NCI-H345 (cell line): ENCODE data around the gene RARS2.

Experiments used
- DNase-seq: peaks from one replicate; lab custom pipeline; 2025; lab: John Stamatoyannopoulos, UW

The RARS2 gene

GRCh38 chr6:87573307-87574024, 16.3 kb downstream of the RARS2 start:
- no peak for DNase-seq

GRCh38 chr6:87572883-87573282, 16.9 kb downstream of the RARS2 start:
- no peak for DNase-seq

- DNase-seq: no peak
Measured at GRCh38 chr6:87572021-87572420, 17.8 kb downstream of the RARS2 start.

GRCh38 chr6:87561017-87561416, 28.8 kb downstream of the RARS2 start:
- no peak for DNase-seq

- no peak for DNase-seq
Measured at GRCh38 chr6:87558446-87558845, 31.3 kb downstream of the RARS2 start.

- DNase-seq: no peak
Measured at GRCh38 chr6:87555506-87555905, 34.3 kb downstream of the RARS2 start.

GRCh38 chr6:87553159-87553765, 36.5 kb downstream of the RARS2 start:
- no peak for DNase-seq

GRCh38 chr6:87551799-87552198, 38.0 kb downstream of the RARS2 start:
- no peak for DNase-seq

GRCh38 chr6:87544474-87544735, 45.4 kb downstream of the RARS2 start:
- no peak for DNase-seq

GRCh38 chr6:87543696-87544473, 45.9 kb downstream of the RARS2 start:
- no peak for DNase-seq

- no peak for DNase-seq
Measured at GRCh38 chr6:87541744-87542143, 48.0 kb downstream of the RARS2 start.

GRCh38 chr6:87541041-87541440, 48.7 kb downstream of the RARS2 start:
- DNase-seq: no peak

GRCh38 chr6:87540539-87540938, 49.2 kb downstream of the RARS2 start:
- no peak for DNase-seq

- no peak for DNase-seq
Measured at GRCh38 chr6:87539554-87539953, 50.2 kb downstream of the RARS2 start.

- DNase-seq: no peak
Measured at GRCh38 chr6:87538510-87539260, 51.1 kb downstream of the RARS2 start.

GRCh38 chr6:87534377-87535047, 55.3 kb downstream of the RARS2 start:
- no peak for DNase-seq

- no peak for DNase-seq
Measured at GRCh38 chr6:87529221-87529620, 60.6 kb downstream of the RARS2 start.

GRCh38 chr6:87522686-87523085, 67.1 kb downstream of the RARS2 start:
- no peak for DNase-seq

- DNase-seq: no peak
Measured at GRCh38 chr6:87518453-87518852, 71.3 kb downstream of the RARS2 start.

- no peak for DNase-seq
Measured at GRCh38 chr6:87514831-87515230, 75.0 kb downstream of the RARS2 start.

- no peak for DNase-seq
Measured at GRCh38 chr6:87504441-87504840, 85.3 kb downstream of the RARS2 start.
